Measurements from ENCODE around the gene SLC4A2. TPM values are rescaled to one million over a fixed set of nuclear protein-coding genes. Genes with fewer than 3 reads are reported as not detected.
"Not testable (repeated sequence)": the region's sequence is repeated elsewhere in the genome, so short reads cannot be mapped to it uniquely, and the experiment has no call there.

SLC4A2 gene
- total RNA-seq = 178 TPM
- long read RNA-seq, full-length matches to known transcripts = 234 of 410 reads
- long read RNA-seq, partial matches to known transcripts = 123 of 410 reads
- long read RNA-seq, other reads (novel, unspliced or antisense) = 53 of 410 reads

GRCh38 chr7:151059367-151060112 is at the start of gene SLC4A2:
TSS of gene SLC4A2 (plus strand) at chr7:151059589. CDS start at chr7:151061988, 2,399 bp downstream.
- H3K9me3 ChIP-seq = no peaks in the 10 kb centered on the region
- no peaks in the 10 kb centered on the region for H3K27me3 ChIP-seq
- ATAC-seq = peak; percentile 65
- H3K4me1 ChIP-seq = peaks cover 36% of the 10 kb centered on the region
- peaks cover 7% of the 10 kb centered on the region for H3K36me3 ChIP-seq
- DNase-seq = peak; percentile 93
- intact Hi-C loops (cut with DNase I) = no loop called here
- H3K27ac ChIP-seq = peak within 1 kb of the TSS; percentile 98
- H3K4me3 ChIP-seq = peak within 1 kb of the TSS; percentile 84
- peak; percentile 55 for TF ChIP-seq CTCF (IDR thresholded peaks at IDR 0.05)

GRCh38 chr7:151010037-151010306 is 49.4 kb upstream of the SLC4A2 start:
- DNase-seq = no peak
- intact Hi-C loops (cut with DNase I) = no loop called here
- no peaks in the 10 kb centered on the region for H3K9me3 ChIP-seq
- H3K27ac ChIP-seq = no peak overlapping the region
- peaks cover 19% of the 10 kb centered on the region for H3K4me1 ChIP-seq
- peaks cover 5% of the 10 kb centered on the region for H3K27me3 ChIP-seq
- TF ChIP-seq CTCF (IDR thresholded peaks at IDR 0.05) = no peak
- no peaks in the 10 kb centered on the region for H3K36me3 ChIP-seq
- no peak for ATAC-seq
- H3K4me3 ChIP-seq = no peak overlapping the region

- H3K4me1 ChIP-seq = peaks cover 19% of the 10 kb centered on the region
- H3K9me3 ChIP-seq = no peaks in the 10 kb centered on the region
- ATAC-seq (peak; percentile 57), DNase-seq (no peak)
- TF ChIP-seq CTCF (IDR thresholded peaks at IDR 0.05) = no peak
- peaks cover 5% of the 10 kb centered on the region for H3K27me3 ChIP-seq
- intact Hi-C loops (cut with DNase I) = no loop called here
- H3K27ac ChIP-seq = no peak overlapping the region
- H3K36me3 ChIP-seq = no peaks in the 10 kb centered on the region
- no peak overlapping the region for H3K4me3 ChIP-seq
Observed at GRCh38 chr7:151010307-151011096, 48.9 kb upstream of the SLC4A2 start.

GRCh38 chr7:151011097-151011409 is 48.3 kb upstream of the SLC4A2 start:
- peaks cover 5% of the 10 kb centered on the region for H3K27me3 ChIP-seq
- intact Hi-C loops (cut with DNase I) = no loop called here
- no peaks in the 10 kb centered on the region for H3K36me3 ChIP-seq
- no peak for TF ChIP-seq CTCF (IDR thresholded peaks at IDR 0.05)
- DNase-seq (no peak), ATAC-seq (no peak)
- peaks cover 19% of the 10 kb centered on the region for H3K4me1 ChIP-seq
- H3K27ac ChIP-seq = no peak overlapping the region
- no peak overlapping the region for H3K4me3 ChIP-seq
- no peaks in the 10 kb centered on the region for H3K9me3 ChIP-seq

GRCh38 chr7:151011616-151012015 is 47.8 kb upstream of the SLC4A2 start:
- H3K27ac ChIP-seq; H3K27me3 ChIP-seq; H3K36me3 ChIP-seq; DNase-seq; intact Hi-C loops (cut with DNase I); H3K4me3 ChIP-seq; ATAC-seq; H3K9me3 ChIP-seq: not testable (repeated sequence)
- H3K4me1 ChIP-seq = peaks cover 19% of the 10 kb centered on the region

- Histone ChIP-seq H3K36me3 (no peaks in the 10 kb centered on the region), H3K4me1 (peaks cover 19% of the 10 kb centered on the region), H3K27ac (no peak overlapping the region), H3K4me3 (no peak overlapping the region), H3K27me3 (peaks cover 5% of the 10 kb centered on the region), H3K9me3 (no peaks in the 10 kb centered on the region)
- no peak for ATAC-seq
- no peak for TF ChIP-seq CTCF (IDR thresholded peaks at IDR 0.05)
- intact Hi-C loops (cut with DNase I) = no loop called here
- DNase-seq = no peak
Observed at GRCh38 chr7:151012031-151012692, 47.2 kb upstream of the SLC4A2 start.
